Motor neuron (in vitro differentiated cells): ENCODE results near the gene CHST8. TPM values are rescaled to one million over a fixed set of nuclear protein-coding genes. Genes with fewer than 3 reads are reported as not detected.
"Not testable (repeated sequence)": the region's sequence is repeated elsewhere in the genome, so short reads cannot be mapped to it uniquely, and the experiment has no call there.

ENCODE experiments used
- ATAC-seq, 8 experiments: fragments of 200-7000 bp; cut with Tn5 transposase; replicated peaks in 6 of 8; 2 replicates each; pipeline ENCODE4 v1.8.0; 2021; ENCODE audit warnings: mild to moderate bottlenecking in 8 of 8, moderate library complexity in 8 of 8
- H3K27ac ChIP-seq, 2 donors: fragments of 250-450 bp; sonication (Bioruptor Pico); 2 replicates each; pipeline ENCODE4 v1.9.0; 2021; ENCODE audit warnings: antibody characterized with exemption in 2 of 2, mild to moderate bottlenecking in 2 of 2, moderate library complexity in 1 of 2
- H3K4me1 ChIP-seq, 2 donors: fragments of 250-450 bp; sonication (Bioruptor Pico); replicated peaks in 1 of 2; 2 replicates each; pipeline ENCODE4 v1.6.1; 2021; ENCODE audit warnings: antibody characterized with exemption in 2 of 2, mild to moderate bottlenecking in 2 of 2, moderate library complexity in 1 of 2
- H3K4me3 ChIP-seq, 5 donors: fragments of 250-450 bp; sonication (Bioruptor Pico); 2 replicates each; pipeline ENCODE4 v1.9.0; 2021; ENCODE audit warnings: antibody characterized with exemption in 5 of 5, mild to moderate bottlenecking in 5 of 5, moderate library complexity in 4 of 5
- WGBS, 10 experiments: fragments of 450-650 bp; shearing (Covaris generic); methylation state at CpG; one replicate each; pipeline ENCODE4 v1.0.0; 2022; 5-methylcytosine and 5-hydroxymethylcytosine counted together
- in situ Hi-C, 9 experiments: fragments of 400-800 bp; cut with MboI; loops; one replicate each; pipeline ENCODE4 v1.15.0; 2021; ENCODE audit warnings: low sequenced_read_pairs in 9 of 9, low pct_unique_long_range_greater_than_20kb in 2 of 9; ENCODE audit not compliant: unreplicated experiment in 9 of 9
- total RNA-seq, 8 experiments: library from RNA; unstranded; fragments of 300-600 nt; gene quantifications; 2 replicates each; pipeline versions ENCODE4 v1.2.3 to v1.2.4, GENCODE V29; 2022

The CHST8 gene
- total RNA-seq, 8 experiments from 2014 or later = 0.84 to 17.0 (median 11.5) TPM

GRCh38 chr19:33691736-33692135 lies 70.0 kb downstream of the CHST8 start:
- Histone ChIP-seq H3K4me1 (peaks cover 16 to 20% of the 10 kb centered on the region in 2 donors), H3K27ac (no peak overlapping the region), H3K4me3 (no peak overlapping the region)
- in situ Hi-C loops = no loop called here
- 30 to 87% (median 80%) methylated on average over 1 to 6 of the region's 7 CpGs; no CpG with 5 or more reads in 4 of the 10 experiments for WGBS, 10 experiments
- ATAC-seq = no peak

- in situ Hi-C loops = no loop called here
- H3K4me1 ChIP-seq = peaks cover 5 to 6% of the 10 kb centered on the region in 2 donors
- WGBS, 10 experiments = 13 to 86% (median 73%) methylated on average over 1 to 3 of the region's 3 CpGs; no CpG with 5 or more reads in 3 of the 10 experiments
- no peak overlapping the region for H3K4me3 ChIP-seq
- no peak overlapping the region for H3K27ac ChIP-seq
- ATAC-seq = no peak
Observed at GRCh38 chr19:33693678-33694077, 71.9 kb downstream of the CHST8 start.

- H3K4me1 ChIP-seq, in situ Hi-C loops, H3K27ac ChIP-seq, H3K4me3 ChIP-seq, ATAC-seq: not testable (repeated sequence)
- 29 to 100% (median 86%) methylated on average over 1 to 3 of the region's 3 CpGs for WGBS, 10 experiments
Observed at GRCh38 chr19:33695547-33695946, 73.8 kb downstream of the CHST8 start.

GRCh38 chr19:33697766-33698165 lies 76.0 kb downstream of the CHST8 start:
- WGBS, 10 experiments = 19 to 100% (median 80%) methylated on average over 1 to 6 of the region's 9 CpGs; no CpG with 5 or more reads in 3 of the 10 experiments
- H3K27ac ChIP-seq = no peak overlapping the region
- no peak overlapping the region for H3K4me3 ChIP-seq
- in situ Hi-C loops = no loop called here
- peaks cover 2 to 7% of the 10 kb centered on the region in 2 donors for H3K4me1 ChIP-seq
- ATAC-seq = no peak

GRCh38 chr19:33698576-33699435 lies 77.1 kb downstream of the CHST8 start:
- 30 to 100% (median 72%) methylated on average over 1 to 3 of the region's 14 CpGs; no CpG with 5 or more reads in 7 of the 10 experiments for WGBS, 10 experiments
- peaks cover 2 to 4% of the 10 kb centered on the region in 2 donors for H3K4me1 ChIP-seq
- in situ Hi-C loops = no loop called here
- H3K27ac ChIP-seq = no peak overlapping the region
- no peak for ATAC-seq
- no peak overlapping the region for H3K4me3 ChIP-seq

- ATAC-seq = peak in 2 of 8 experiments; percentile 17 to 32
- Histone ChIP-seq H3K4me1 (peaks cover 2 to 4% of the 10 kb centered on the region in 2 donors), H3K4me3 (no peak overlapping the region), H3K27ac (no peak overlapping the region)
- in situ Hi-C loops = no loop called here
- WGBS, 10 experiments = 30 to 100% (median 79%) methylated on average over 1 to 9 of the region's 13 CpGs; no CpG with 5 or more reads in 4 of the 10 experiments
Observed at GRCh38 chr19:33699754-33700407, 78.1 kb downstream of the CHST8 start.

- Histone ChIP-seq H3K4me1 (peaks cover 2 to 4% of the 10 kb centered on the region in 2 donors), H3K27ac (no peak overlapping the region), H3K4me3 (no peak overlapping the region)
- 37 to 100% (median 89%) methylated on average over 1 to 6 of the region's 8 CpGs; no CpG with 5 or more reads in 4 of the 10 experiments for WGBS, 10 experiments
- peak in 3 of 8 experiments; percentile 81 to 91 (median 89) for ATAC-seq
- in situ Hi-C loops = no loop called here
Observed at GRCh38 chr19:33700408-33701013, 78.8 kb downstream of the CHST8 start.

GRCh38 chr19:33701565-33701964 lies 79.8 kb downstream of the CHST8 start:
- ATAC-seq = peak in 2 of 8 experiments; percentile 21 to 77
- Histone ChIP-seq H3K4me3 (no peak overlapping the region), H3K27ac (no peak overlapping the region), H3K4me1 (peaks cover 6 to 9% of the 10 kb centered on the region in 2 donors)
- WGBS, 10 experiments = 20 to 86% (median 73%) methylated on average over 3 to 7 of the region's 8 CpGs
- in situ Hi-C loops = no loop called here

GRCh38 chr19:33702606-33703437 lies 81.1 kb downstream of the CHST8 start:
- no peak overlapping the region for H3K27ac ChIP-seq
- H3K4me1 ChIP-seq = peaks cover 9 to 20% of the 10 kb centered on the region in 2 donors
- in situ Hi-C loops = no loop called here
- 17 to 100% (median 63%) methylated on average over 1 to 8 of the region's 21 CpGs; no CpG with 5 or more reads in 5 of the 10 experiments for WGBS, 10 experiments
- ATAC-seq = no peak
- H3K4me3 ChIP-seq = no peak overlapping the region

GRCh38 chr19:33703438-33703750 lies 81.6 kb downstream of the CHST8 start:
- in situ Hi-C loops = no loop called here
- no peak overlapping the region for H3K27ac ChIP-seq
- no peak overlapping the region for H3K4me3 ChIP-seq
- WGBS, 10 experiments = 60 to 100% (median 90%) methylated on average over 1 of the region's 11 CpGs; no CpG with 5 or more reads in 6 of the 10 experiments
- H3K4me1 ChIP-seq = peaks cover 9 to 20% of the 10 kb centered on the region in 2 donors
- no peak for ATAC-seq

- ATAC-seq = no peak
- no peak overlapping the region for H3K27ac ChIP-seq
- peaks cover 9 to 23% of the 10 kb centered on the region in 2 donors for H3K4me1 ChIP-seq
- in situ Hi-C loops = no loop called here
- WGBS, 10 experiments = 20 to 89% (median 88%) methylated on average over 1 to 3 of the region's 8 CpGs; no CpG with 5 or more reads in 7 of the 10 experiments
- H3K4me3 ChIP-seq = no peak overlapping the region
Observed at GRCh38 chr19:33703821-33704220, 82.1 kb downstream of the CHST8 start.

GRCh38 chr19:33704271-33704670 lies 82.5 kb downstream of the CHST8 start:
- Histone ChIP-seq H3K27ac (no peak overlapping the region), H3K4me3 (no peak overlapping the region), H3K4me1 (peaks cover 9 to 23% of the 10 kb centered on the region in 2 donors)
- no peak for ATAC-seq
- WGBS, 10 experiments = 60% methylated on average over 1 of the region's 2 CpGs; no CpG with 5 or more reads in 9 of the 10 experiments
- in situ Hi-C loops = no loop called here
